ENCODE results near the gene KRTAP4-1.

The KRTAP4-1 gene

GRCh38 chr17:41149652-41149985, 35.1 kb downstream of the KRTAP4-1 start, which contains the start of gene KRTAP4-5:
KRTAP4-5 (minus strand) TSS chr17:41149825; CDS start chr17:41149767, 58 bp downstream.
- Histone ChIP-seq H3K4me1 (ENCODE audit: control insufficient read depth, insufficient read depth, low read length) (no peaks in the 10 kb centered on the region), H3K36me3 (ENCODE audit: control insufficient read depth in 2 of 2, insufficient read depth in 1 of 2, low read length in 2 of 2) (no peaks in the 10 kb centered on the region), H3K9me3 (ENCODE audit: control insufficient read depth, insufficient read depth, low read depth, low read length) (no peaks in the 10 kb centered on the region), H3K27ac (ENCODE audit: extremely low read depth, low read depth, low read length) (no peak within 1 kb of the TSS), H3K4me3 (ENCODE audit: low read depth, low read length) (no peak within 1 kb of the TSS)
- no peak for TF ChIP-seq ZNF292 (tag by site-specific recombination; IDR thresholded peaks at IDR 0.05; ENCODE audit: borderline replicate concordance, low read depth)
- no peak for TF ChIP-seq MZF1 (tag by site-specific recombination; IDR thresholded peaks at IDR 0.05; ENCODE audit: borderline replicate concordance)
- TF ChIP-seq ZNF561 (tag by site-specific recombination; IDR thresholded peaks at IDR 0.05; ENCODE audit: borderline replicate concordance): no peak
- TF ChIP-seq ZNF140 (tag by site-specific recombination; IDR thresholded peaks at IDR 0.05): no peak
- no peak for TF ChIP-seq ZNF416 (tag by site-specific recombination; IDR thresholded peaks at IDR 0.05)
- no peak for TF ChIP-seq ZNF148 (tag by site-specific recombination; IDR thresholded peaks at IDR 0.05; ENCODE audit: borderline replicate concordance)
- no peak for TF ChIP-seq ZNF501 (tag by site-specific recombination; IDR thresholded peaks at IDR 0.05)
- TF ChIP-seq ZNF398 (tag by site-specific recombination; IDR thresholded peaks at IDR 0.05): no peak
- TF ChIP-seq, protein P1, sequence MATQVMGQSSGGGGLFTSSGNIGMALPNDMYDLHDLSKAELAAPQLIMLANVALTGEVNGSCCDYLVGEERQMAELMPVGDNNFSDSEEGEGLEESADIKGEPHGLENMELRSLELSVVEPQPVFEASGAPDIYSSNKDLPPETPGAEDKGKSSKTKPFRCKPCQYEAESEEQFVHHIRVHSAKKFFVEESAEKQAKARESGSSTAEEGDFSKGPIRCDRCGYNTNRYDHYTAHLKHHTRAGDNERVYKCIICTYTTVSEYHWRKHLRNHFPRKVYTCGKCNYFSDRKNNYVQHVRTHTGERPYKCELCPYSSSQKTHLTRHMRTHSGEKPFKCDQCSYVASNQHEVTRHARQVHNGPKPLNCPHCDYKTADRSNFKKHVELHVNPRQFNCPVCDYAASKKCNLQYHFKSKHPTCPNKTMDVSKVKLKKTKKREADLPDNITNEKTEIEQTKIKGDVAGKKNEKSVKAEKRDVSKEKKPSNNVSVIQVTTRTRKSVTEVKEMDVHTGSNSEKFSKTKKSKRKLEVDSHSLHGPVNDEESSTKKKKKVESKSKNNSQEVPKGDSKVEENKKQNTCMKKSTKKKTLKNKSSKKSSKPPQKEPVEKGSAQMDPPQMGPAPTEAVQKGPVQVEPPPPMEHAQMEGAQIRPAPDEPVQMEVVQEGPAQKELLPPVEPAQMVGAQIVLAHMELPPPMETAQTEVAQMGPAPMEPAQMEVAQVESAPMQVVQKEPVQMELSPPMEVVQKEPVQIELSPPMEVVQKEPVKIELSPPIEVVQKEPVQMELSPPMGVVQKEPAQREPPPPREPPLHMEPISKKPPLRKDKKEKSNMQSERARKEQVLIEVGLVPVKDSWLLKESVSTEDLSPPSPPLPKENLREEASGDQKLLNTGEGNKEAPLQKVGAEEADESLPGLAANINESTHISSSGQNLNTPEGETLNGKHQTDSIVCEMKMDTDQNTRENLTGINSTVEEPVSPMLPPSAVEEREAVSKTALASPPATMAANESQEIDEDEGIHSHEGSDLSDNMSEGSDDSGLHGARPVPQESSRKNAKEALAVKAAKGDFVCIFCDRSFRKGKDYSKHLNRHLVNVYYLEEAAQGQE (tag by site-specific recombination; IDR thresholded peaks at IDR 0.05): peak; percentile 74
- no peak for TF ChIP-seq ZNF138 (tag by site-specific recombination; IDR thresholded peaks at IDR 0.05; ENCODE audit: borderline replicate concordance)
- TF ChIP-seq ZNF37A (tag by site-specific recombination; IDR thresholded peaks at IDR 0.05): no peak
- peak; percentile 56 for TF ChIP-seq SCRT2 (tag by site-specific recombination; IDR thresholded peaks at IDR 0.05)
- no peak for TF ChIP-seq ZNF280C (tag by site-specific recombination; IDR thresholded peaks at IDR 0.05)
- TF ChIP-seq WT1 (tag by site-specific recombination; IDR thresholded peaks at IDR 0.05): no peak
- 0 out of 2 replicates have a peak, but pooled peaks have one; percentile 5 for TF ChIP-seq ZIC2 (tag by site-specific recombination; IDR thresholded peaks at IDR 0.05)
- 0 out of 2 replicates have a peak, but pooled peaks have one; percentile 12 for TF ChIP-seq SCRT1 (tag by site-specific recombination; IDR thresholded peaks at IDR 0.05; ENCODE audit: borderline replicate concordance)
- TF ChIP-seq ZNF423 (tag by site-specific recombination; IDR thresholded peaks at IDR 0.05): no peak
- TF ChIP-seq ZNF660 (tag by site-specific recombination; IDR thresholded peaks at IDR 0.05): no peak
- ChIA-PET CTCF (no interaction called here), POLR2A (no interaction called here)

All from HEK293 (cell line).